HG03066 (cell line): ENCODE results near the gene SRPK2.

ENCODE experiments used
- ATAC-seq: cut with Tn5 transposase; IDR thresholded peaks from one replicate; pipeline ENCODE4 v1.9.1; 2021; ENCODE audit warnings: low read depth; ENCODE audit not compliant: unreplicated experiment

SRPK2 gene

GRCh38 chr7:105107458-105107857 is 281.3 kb downstream of the SRPK2 start:
- ATAC-seq, result no peak

GRCh38 chr7:105106473-105106872 is 282.2 kb downstream of the SRPK2 start:
- ATAC-seq, result no peak

DNA sequence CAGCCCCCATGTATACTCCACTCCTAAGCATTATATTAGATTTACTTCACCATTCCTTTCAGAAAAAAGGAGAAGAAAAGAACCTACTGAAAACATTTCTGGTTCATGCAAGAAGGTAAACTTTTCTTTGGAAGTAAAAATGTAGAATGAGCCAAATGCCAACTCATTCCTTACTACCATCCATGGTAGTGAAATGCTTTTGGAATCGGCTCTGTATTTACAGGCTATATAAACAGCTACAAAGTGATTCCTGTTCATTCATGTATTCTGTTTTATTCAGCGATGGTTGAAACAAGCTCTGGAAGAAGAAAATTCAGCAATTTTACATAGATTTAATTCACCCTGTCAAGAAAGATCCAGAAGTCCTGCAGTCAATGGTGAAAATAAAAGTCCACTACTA is 283.1 kb downstream of the SRPK2 start:
- no peak for ATAC-seq

GRCh38 chr7:105102557-105103352 is 286.0 kb downstream of the SRPK2 start:
- no peak for ATAC-seq

- no peak for ATAC-seq
Observed at GRCh38 chr7:105101864-105102263, 286.9 kb downstream of the SRPK2 start.

DNA sequence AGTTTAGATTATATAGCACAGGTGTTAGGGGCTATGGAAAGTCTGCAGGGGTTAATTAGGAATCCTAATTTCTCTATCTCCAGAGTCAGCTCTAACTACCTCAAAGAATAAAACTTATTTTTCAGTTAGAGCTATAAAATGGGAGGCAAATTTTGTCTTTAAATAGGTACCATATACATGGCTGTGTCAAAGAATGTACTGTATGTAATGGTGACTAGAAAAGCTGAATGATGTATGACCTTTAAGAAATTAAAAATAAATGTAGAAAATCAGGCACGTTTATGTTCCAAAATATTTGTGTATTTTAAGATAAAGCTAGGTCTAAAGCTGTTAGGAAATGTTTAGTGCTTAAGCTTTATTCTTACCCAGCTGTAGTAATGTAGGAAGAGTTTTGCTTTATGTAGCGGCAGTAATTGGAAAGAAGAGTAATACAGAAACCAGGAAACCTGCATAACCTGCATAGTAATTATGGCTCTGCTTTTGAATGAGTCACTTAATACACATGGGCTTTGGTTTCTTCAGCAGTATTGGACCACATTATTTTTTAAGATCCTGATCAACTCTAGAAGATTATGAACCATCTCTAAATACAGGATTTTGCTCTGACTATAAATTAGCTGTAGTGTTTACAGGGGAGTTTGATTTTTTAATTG is 289.7 kb downstream of the SRPK2 start:
- no peak for ATAC-seq

- ATAC-seq, result no peak
Observed at GRCh38 chr7:105097619-105098018, 291.1 kb downstream of the SRPK2 start.

DNA sequence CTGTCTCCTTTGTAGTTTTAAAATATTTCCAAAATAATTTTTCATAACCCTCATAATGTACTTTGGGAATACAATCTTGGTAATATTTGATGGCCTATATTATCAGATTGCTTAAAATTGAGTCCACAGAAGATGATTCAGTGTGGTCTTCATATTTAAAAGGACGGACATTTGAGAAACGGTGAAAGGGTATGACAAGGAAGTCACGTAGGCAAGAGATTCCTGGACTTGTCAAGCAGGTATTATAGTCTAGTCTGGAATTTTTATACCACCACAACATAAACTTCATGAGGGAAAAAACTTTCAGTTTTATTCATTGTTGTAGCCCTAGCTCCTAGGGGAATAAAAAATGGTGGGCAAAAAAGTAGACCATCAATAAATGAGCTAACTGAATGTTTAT is 292.4 kb downstream of the SRPK2 start:
- ATAC-seq, result no peak

DNA sequence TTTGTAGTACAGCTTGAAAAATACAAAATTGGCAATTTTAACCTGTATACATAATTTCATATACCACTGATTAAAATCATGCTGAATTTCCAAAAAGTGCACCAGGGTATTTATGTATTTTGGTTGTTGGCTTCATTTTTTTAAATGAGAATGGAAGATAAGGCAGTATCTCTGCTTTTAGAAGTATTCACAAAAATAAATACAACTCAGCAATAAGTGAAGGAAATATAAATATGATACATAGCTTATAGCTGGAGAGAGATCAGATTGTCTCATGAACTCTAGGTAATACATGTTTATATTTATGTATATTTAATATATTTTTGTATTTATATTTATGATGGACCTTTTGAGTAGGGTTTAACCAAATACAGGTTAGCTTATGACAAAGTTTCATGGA is 293.8 kb downstream of the SRPK2 start:
- ATAC-seq, result no peak

DNA sequence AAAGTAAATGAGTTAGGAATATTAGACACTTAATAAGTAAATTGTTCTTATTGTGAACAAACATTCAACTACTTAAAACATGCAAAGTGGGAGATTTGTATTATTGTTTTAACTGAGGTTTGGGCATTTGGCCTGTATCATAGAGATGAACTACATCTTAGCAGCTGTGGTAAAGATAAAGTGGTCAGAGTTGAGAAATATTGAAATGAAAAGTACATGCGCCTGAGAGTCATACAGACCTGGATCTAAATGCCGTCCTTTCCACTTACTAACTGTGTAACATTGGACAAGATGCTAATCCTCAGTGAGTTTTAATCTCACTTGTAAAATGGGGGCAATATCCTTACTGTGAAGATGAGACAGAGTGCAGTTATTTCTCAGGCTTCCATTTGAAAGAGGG is 300.3 kb downstream of the SRPK2 start:
- no peak for ATAC-seq

- no peak for ATAC-seq
Observed at GRCh38 chr7:105087981-105088380, 300.7 kb downstream of the SRPK2 start.

DNA sequence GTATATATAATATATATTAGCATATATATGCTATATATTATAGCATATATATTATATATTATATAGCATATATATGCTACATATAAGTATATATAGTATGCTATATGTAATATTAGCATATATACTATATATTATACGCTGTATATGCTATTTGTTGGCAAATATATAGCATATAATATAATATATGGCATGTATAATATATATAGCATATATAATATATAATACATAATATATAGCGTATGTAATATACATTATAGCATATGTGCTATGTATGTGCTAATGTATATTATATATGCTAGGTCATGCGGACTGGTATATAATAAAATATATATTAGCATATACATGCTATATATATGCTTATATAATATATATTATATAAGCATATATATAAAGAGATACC is 301.9 kb downstream of the SRPK2 start:
- ATAC-seq, result no peak

- no peak for ATAC-seq
Observed at GRCh38 chr7:105084581-105084980, 304.1 kb downstream of the SRPK2 start.

- ATAC-seq, result no peak
Observed at GRCh38 chr7:105079348-105079747, 309.4 kb downstream of the SRPK2 start.

GRCh38 chr7:105073143-105073542 is 315.6 kb downstream of the SRPK2 start:
- no peak for ATAC-seq

DNA sequence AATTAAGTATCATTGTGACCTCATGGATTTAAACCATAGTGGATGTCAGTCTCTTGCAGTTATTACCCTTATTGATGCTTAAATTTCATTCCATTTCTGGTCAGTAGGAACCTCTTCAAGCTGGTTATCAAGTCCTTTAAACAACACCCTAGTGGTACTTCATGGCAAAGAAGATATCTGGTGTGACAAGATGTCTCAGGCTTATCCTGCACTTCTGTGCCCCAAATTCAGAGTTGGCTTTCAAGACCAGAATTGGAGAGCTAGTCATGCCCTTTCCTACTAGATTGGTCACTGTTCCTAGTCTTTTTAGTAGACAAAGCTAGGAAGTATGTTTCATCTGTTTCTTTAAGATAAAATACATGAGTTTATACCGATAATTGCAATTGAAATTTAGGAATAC is 319.8 kb downstream of the SRPK2 start:
- ATAC-seq, result no peak

DNA sequence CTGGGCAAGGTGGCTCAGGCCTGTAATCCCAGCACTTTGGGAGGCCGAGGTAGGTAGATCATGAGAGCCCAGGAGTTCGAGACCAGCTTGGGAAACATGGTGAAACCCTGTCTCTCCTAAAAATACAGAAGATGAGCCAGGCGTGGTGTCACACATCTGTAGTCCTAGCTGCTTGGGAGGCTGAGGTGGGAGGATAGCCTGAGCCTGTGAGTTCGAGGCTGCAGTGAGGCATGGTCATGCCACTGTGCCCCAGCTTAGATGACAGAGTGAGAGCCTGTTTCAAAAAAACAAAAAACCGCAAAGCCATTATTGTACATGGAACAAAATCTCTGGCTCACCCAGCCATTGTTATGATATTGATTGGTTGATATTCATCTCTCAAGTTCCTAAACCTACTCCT is 321.0 kb downstream of the SRPK2 start:
- no peak for ATAC-seq
